HCEC 1CT (cell line): Measurements from ENCODE around the gene PGC.

Experiments
- DNase-seq: peaks from one replicate; pipeline ENCODE4 v3.0.0-alpha.2; 2017

PGC gene

GRCh38 chr6:41728073-41728936, 18.9 kb downstream of the PGC start:
- DNase-seq: no peak

- no peak for DNase-seq
Observed at GRCh38 chr6:41727705-41728072, 19.5 kb downstream of the PGC start.

GRCh38 chr6:41726876-41727275, 20.3 kb downstream of the PGC start:
- DNase-seq: no peak

GRCh38 chr6:41724586-41725501, 22.4 kb downstream of the PGC start:
- no peak for DNase-seq

GRCh38 chr6:41724228-41724580, 23.0 kb downstream of the PGC start:
- DNase-seq: no peak

GRCh38 chr6:41723530-41724227, 23.5 kb downstream of the PGC start:
- peak; percentile 90 for DNase-seq

GRCh38 chr6:41722969-41723529, 24.1 kb downstream of the PGC start:
- DNase-seq: no peak

- no peak for DNase-seq
Observed at GRCh38 chr6:41721414-41721813, 25.8 kb downstream of the PGC start.

GRCh38 chr6:41720783-41721182, 26.4 kb downstream of the PGC start:
- no peak for DNase-seq

- no peak for DNase-seq
Observed at GRCh38 chr6:41720262-41720620, 27.0 kb downstream of the PGC start.

GRCh38 chr6:41719436-41720261, 27.5 kb downstream of the PGC start:
- DNase-seq: no peak

- DNase-seq: no peak
Observed at GRCh38 chr6:41718828-41719227, 28.4 kb downstream of the PGC start.

GRCh38 chr6:41717392-41717736, 29.8 kb downstream of the PGC start:
- no peak for DNase-seq

- DNase-seq: no peak
Observed at GRCh38 chr6:41716516-41717391, 30.4 kb downstream of the PGC start.

GRCh38 chr6:41715795-41716515, 31.2 kb downstream of the PGC start:
- DNase-seq: no peak

GRCh38 chr6:41714556-41715273, 32.5 kb downstream of the PGC start:
- DNase-seq: no peak

- no peak for DNase-seq
Observed at GRCh38 chr6:41713650-41714291, 33.4 kb downstream of the PGC start.

- DNase-seq: peak; percentile 47
Observed at GRCh38 chr6:41713159-41713649, 34.0 kb downstream of the PGC start.

- DNase-seq: no peak
Observed at GRCh38 chr6:41712651-41713103, 34.5 kb downstream of the PGC start.
